OCI-LY3 (cell line): ENCODE data around the gene SSC5D.

ENCODE experiments used
- H2AFZ ChIP-seq: fragments of 200-600, 300-600 bp; shearing (Covaris generic); 2 replicates; pipeline ENCODE4 v1.6.0; 2014; ENCODE audit warnings: antibody characterized with exemption, low read depth, low read length
- H3K27ac ChIP-seq: fragments of 200-600, 300-600 bp; sonication (generic); 2 replicates; pipeline ENCODE4 v1.5.1; 2014; ENCODE audit warnings: mild to moderate bottlenecking, low read length, moderate library complexity, mixed read lengths
- H3K27me3 ChIP-seq: fragments of 200-600, 300-600 bp; sonication (generic); 2 replicates; pipeline ENCODE4 v1.6.1; 2014; ENCODE audit warnings: low read depth, low read length, mixed read lengths
- H3K36me3 ChIP-seq: fragments of 200-600, 300-600 bp; sonication (generic); replicated peaks from 2 replicates; pipeline ENCODE3; 2014; ENCODE audit warnings: low read depth, low read length, mixed read lengths
- H3K4me1 ChIP-seq: fragments of 300-600, 200-600 bp; sonication (generic); 2 replicates; pipeline ENCODE4 v1.6.1; 2014; ENCODE audit warnings: low read length, mixed read lengths
- H3K4me2 ChIP-seq: fragments of 200-600, 300-600 bp; sonication (generic); 2 replicates; pipeline ENCODE4 v1.6.1; 2014; ENCODE audit warnings: low read length, mixed read lengths
- H3K4me3 ChIP-seq: fragments of 300-600, 200-600 bp; sonication (generic); 2 replicates; pipeline ENCODE4 v1.5.1; 2014; ENCODE audit warnings: antibody characterized with exemption, mild to moderate bottlenecking, low read length, moderate library complexity
- H3K79me2 ChIP-seq: fragments of 300-600, 200-600 bp; shearing (Covaris generic); 2 replicates; pipeline ENCODE4 v1.6.1; 2014; ENCODE audit warnings: mild to moderate bottlenecking, low read length, mixed read lengths
- H3K9ac ChIP-seq: fragments of 300-600, 200-600 bp; shearing (Covaris generic); 2 replicates; pipeline ENCODE4 v1.6.0; 2014; ENCODE audit warnings: mild to moderate bottlenecking, low read length, moderate library complexity
- H3K9me3 ChIP-seq: fragments of 200-600, 300-600 bp; shearing (Covaris generic); 2 replicates; pipeline ENCODE4 v1.6.1; 2014; ENCODE audit warnings: low read length, mixed read lengths; ENCODE audit not compliant: insufficient read depth
- H4K20me1 ChIP-seq: fragments of 200-600, 300-600 bp; sonication (generic); 2 replicates; pipeline ENCODE4 v1.6.1; 2016; ENCODE audit warnings: low read length, mixed read lengths; ENCODE audit not compliant: insufficient read depth
- EZH2phosphoT487 ChIP-seq: fragments of 200-600 bp; shearing (Covaris generic); IDR thresholded peaks from 2 replicates; pipeline ENCODE4 v1.6.1; 2018; ENCODE audit warnings: antibody characterized with exemption, mixed run types, low read depth
- TF ChIP-seq, protein P1 (sequence below): fragments of 200-600, 300-600 bp; sonication (generic); IDR thresholded peaks from 2 replicates; pipeline ENCODE4 v1.5.1; 2014; ENCODE audit warnings: antibody characterized with exemption, low read length, low read depth

Gene SSC5D

DNA sequence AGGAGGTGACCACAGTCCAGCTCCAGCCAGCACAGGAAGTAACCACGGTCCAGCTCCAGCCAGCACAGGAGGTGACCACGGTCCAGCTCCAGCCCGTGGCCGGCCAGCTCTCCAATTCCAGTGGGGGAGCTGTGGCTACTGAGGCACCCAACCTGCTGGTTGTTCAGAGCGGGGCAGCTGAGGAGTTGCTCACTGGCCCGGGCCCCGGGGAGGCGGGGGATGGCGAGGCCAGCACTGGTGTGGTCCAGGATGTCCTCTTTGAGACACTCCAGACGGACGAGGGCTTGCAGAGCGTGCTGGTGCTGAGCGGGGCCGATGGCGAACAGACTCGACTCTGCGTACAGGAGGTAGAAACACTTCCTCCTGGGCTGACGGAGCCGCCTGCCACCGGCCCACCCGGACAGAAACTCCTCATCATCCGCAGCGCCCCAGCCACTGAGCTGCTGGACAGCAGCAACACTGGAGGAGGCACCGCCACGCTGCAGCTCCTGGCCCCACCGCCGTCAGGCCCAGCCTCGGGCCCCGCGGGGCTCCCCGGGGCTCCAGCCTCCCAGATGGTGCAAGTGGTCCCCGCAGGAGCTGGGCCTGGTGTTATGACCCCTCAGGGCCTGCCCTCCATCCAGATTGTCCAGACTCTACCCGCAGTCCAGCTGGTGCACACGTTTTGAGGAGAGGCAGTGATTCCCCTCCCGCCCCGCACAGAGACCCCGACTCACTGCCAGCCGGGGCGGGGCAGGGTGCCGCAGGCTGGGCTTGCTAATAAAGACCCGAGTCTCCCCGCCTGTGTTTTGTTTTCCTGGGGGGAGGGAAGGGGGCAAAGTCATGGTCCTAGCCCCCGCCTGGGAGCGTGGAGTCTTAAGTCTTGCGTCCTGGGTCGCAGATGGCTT is 4.3 kb upstream of the SSC5D start:
- H3K4me1 ChIP-seq, result peaks cover 14% of the 10 kb centered on the region
- no peak for TF ChIP-seq EZH2phosphoT487
- TF ChIP-seq, protein P1, sequence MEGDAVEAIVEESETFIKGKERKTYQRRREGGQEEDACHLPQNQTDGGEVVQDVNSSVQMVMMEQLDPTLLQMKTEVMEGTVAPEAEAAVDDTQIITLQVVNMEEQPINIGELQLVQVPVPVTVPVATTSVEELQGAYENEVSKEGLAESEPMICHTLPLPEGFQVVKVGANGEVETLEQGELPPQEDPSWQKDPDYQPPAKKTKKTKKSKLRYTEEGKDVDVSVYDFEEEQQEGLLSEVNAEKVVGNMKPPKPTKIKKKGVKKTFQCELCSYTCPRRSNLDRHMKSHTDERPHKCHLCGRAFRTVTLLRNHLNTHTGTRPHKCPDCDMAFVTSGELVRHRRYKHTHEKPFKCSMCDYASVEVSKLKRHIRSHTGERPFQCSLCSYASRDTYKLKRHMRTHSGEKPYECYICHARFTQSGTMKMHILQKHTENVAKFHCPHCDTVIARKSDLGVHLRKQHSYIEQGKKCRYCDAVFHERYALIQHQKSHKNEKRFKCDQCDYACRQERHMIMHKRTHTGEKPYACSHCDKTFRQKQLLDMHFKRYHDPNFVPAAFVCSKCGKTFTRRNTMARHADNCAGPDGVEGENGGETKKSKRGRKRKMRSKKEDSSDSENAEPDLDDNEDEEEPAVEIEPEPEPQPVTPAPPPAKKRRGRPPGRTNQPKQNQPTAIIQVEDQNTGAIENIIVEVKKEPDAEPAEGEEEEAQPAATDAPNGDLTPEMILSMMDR, result no peak
- peak overlapping the region; percentile 62 for H3K4me2 ChIP-seq
- peaks cover 5% of the 10 kb centered on the region for H3K36me3 ChIP-seq
- H2AFZ ChIP-seq, result no peak overlapping the region
- H3K9ac ChIP-seq, result peak overlapping the region; percentile 91; the same call in 1 of the 2 replicates
- H3K79me2 ChIP-seq, result peaks cover 10% of the 10 kb centered on the region; the same call in 1 of the 2 replicates
- H3K27ac ChIP-seq, result no peak overlapping the region
- no peaks in the 10 kb centered on the region for H3K27me3 ChIP-seq
- H4K20me1 ChIP-seq, result no peaks in the 10 kb centered on the region
- H3K4me3 ChIP-seq, result peak overlapping the region; percentile 86
- H3K9me3 ChIP-seq, result no peaks in the 10 kb centered on the region

DNA sequence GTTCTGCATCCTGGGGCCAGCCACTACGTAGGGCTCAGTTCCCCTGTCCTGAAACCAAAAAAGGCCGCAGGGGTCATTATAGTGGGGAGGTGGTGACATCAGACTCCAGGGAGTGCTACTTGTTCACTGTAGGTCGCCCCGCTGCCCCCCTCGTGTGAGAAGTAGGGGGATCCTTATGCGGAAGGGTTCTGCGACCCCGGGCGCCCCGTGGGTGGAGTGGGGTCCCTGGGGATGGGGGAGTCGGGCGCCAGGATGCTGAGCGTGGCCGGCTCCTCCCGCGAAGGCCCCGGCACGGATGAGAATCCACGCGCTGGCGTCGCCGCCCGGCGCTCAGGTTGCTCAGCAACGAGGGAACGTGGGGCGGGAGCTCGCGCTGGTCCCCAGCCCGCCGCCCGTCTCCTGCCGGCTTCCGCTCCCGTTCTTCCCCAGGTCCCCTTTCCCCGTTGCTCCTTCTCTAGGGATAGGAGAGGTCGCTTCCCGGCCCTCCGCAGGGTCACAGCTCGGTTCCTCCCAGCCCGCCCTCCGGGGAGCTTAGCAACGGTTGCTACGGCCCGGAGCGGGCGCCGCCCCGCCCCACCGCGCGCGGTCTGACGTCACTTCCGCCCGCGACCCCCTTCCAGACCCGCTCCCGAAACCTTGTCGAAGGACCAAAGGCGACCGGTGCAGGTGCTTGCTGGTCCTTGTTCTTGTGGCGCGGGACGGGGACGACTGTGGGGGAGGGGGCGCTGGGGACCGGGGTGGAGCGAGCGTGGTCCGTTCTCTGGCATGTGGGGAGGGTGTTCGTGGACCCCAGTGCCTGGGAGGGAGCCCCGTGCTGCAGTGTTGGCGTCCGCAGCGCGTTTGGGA is 3.4 kb upstream of the SSC5D start, which contains the start of gene NAT14:
NAT14 (plus strand) TSS at position 596 of the 846 bp plus-strand sequence. CDS start 521 bp downstream, outside the sequence.
- peak within 1 kb of the TSS; percentile 62 for H3K4me2 ChIP-seq
- no peak for TF ChIP-seq EZH2phosphoT487
- TF ChIP-seq, protein P1, result no peak
- peaks cover 10% of the 10 kb centered on the region; the same call in 1 of the 2 replicates for H3K79me2 ChIP-seq
- no peaks in the 10 kb centered on the region for H3K9me3 ChIP-seq
- peak within 1 kb of the TSS; percentile 91 for H3K9ac ChIP-seq
- no peaks in the 10 kb centered on the region for H4K20me1 ChIP-seq
- H3K4me1 ChIP-seq, result peaks cover 14% of the 10 kb centered on the region
- H3K4me3 ChIP-seq, result peak within 1 kb of the TSS; percentile 86
- peak within 1 kb of the TSS; percentile 54 for H3K27ac ChIP-seq
- H2AFZ ChIP-seq, result peak within 1 kb of the TSS; percentile 68
- no peaks in the 10 kb centered on the region for H3K27me3 ChIP-seq
- peaks cover 5% of the 10 kb centered on the region for H3K36me3 ChIP-seq

DNA sequence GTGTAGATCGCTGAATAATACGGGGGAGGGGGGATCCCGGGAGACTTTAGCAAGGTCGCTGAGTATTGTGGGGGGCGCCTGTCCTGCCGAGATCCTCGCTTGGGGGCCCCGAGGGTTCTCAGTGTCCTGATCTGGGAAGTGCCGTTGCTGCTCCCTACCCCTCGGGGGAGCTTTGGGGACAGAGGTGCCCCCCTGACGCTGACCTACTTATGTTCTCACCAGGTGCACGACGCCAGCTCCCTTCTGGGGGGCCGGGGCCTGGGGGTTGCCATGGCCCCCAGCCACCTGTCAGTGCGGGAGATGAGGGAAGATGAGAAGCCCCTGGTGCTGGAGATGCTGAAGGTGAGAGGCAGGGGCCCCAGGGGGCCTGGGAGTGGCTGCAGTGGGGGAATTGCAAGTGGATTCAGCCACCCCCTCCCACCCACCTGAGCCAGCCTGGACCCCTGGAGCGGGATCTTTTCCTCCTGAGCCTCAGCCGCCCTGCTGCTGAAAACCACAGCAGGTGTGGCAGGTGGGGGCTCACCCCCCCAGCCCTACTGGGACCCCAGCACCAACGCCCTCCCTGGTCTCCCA is 2.7 kb upstream of the SSC5D start:
- H3K4me1 ChIP-seq, result peaks cover 14% of the 10 kb centered on the region
- H2AFZ ChIP-seq, result peak overlapping the region; percentile 68
- TF ChIP-seq EZH2phosphoT487, result no peak
- TF ChIP-seq, protein P1, result no peak; the same call in 1 of the 2 replicates
- H3K79me2 ChIP-seq, result peaks cover 10% of the 10 kb centered on the region; the same call in 1 of the 2 replicates
- H3K9ac ChIP-seq, result peak overlapping the region; percentile 91
- H3K4me3 ChIP-seq, result peak overlapping the region; percentile 86
- H4K20me1 ChIP-seq, result no peaks in the 10 kb centered on the region
- H3K4me2 ChIP-seq, result peak overlapping the region; percentile 62
- H3K36me3 ChIP-seq, result peaks cover 5% of the 10 kb centered on the region
- H3K27ac ChIP-seq, result peak overlapping the region; percentile 54
- no peaks in the 10 kb centered on the region for H3K9me3 ChIP-seq
- H3K27me3 ChIP-seq, result no peaks in the 10 kb centered on the region
